Testis (tissue), 3 donors: Measurements from ENCODE around the gene DNAJC8. TPM values are rescaled to one million over a fixed set of nuclear protein-coding genes. Genes with fewer than 3 reads are reported as not detected.

Experiments used
- DNase-seq: peaks from one replicate; pipeline ENCODE4 v3.0.0-alpha.2; 2019
- H3K27ac ChIP-seq, 2 donors: fragments of 200-600 bp; sonication (generic); one replicate each; pipeline ENCODE4 v1.5.1; 2019
- H3K27me3 ChIP-seq: fragments of 200-600 bp; sonication (generic); one replicate; pipeline ENCODE4 v1.5.1; 2019
- H3K36me3 ChIP-seq: fragments of 200-600 bp; sonication (generic); one replicate; pipeline ENCODE4 v1.5.1; 2017; ENCODE audit warnings: low read depth; ENCODE audit errors: missing control alignments
- H3K4me1 ChIP-seq: fragments of 200-600 bp; sonication (generic); one replicate; pipeline ENCODE4 v1.5.1; 2019
- H3K4me3 ChIP-seq, 2 donors: fragments of 200-600 bp; sonication (generic); one replicate each; pipeline ENCODE4 v1.5.1; 2017 to 2019
- H3K9me3 ChIP-seq: fragments of 200-600 bp; sonication (generic); one replicate; pipeline ENCODE4 v1.5.1; 2017
- CTCF ChIP-seq, 3 experiments: fragments of 450-650 bp in 2 of 3; fragments of 200-600 bp in 1 of 3; sonication (generic) in 1 of 3; IDR thresholded peaks; one replicate each; pipeline ENCODE4 v1.5.1; 2016 to 2019; ENCODE audit warnings: antibody characterized with exemption in 3 of 3, mild to moderate bottlenecking in 2 of 3, moderate library complexity in 1 of 3
- POLR2A ChIP-seq: fragments of 450-650 bp; IDR thresholded peaks from one replicate; pipeline ENCODE4 v1.6.1; 2017; ENCODE audit warnings: antibody characterized with exemption, mild to moderate bottlenecking, moderate library complexity
- WGBS, 2 donors: methylation state at CpG; one replicate each; pipeline ENCODE4 v1.1.5; 2018; 5-methylcytosine and 5-hydroxymethylcytosine counted together
- intact Hi-C: fragments of 100-400 bp; cut with DNase I; formaldehyde crosslinking; loops from one replicate; pipeline ENCODE4 v1.15.1; 2023; ENCODE audit warnings: low total_unique reads
- polyA plus RNA-seq: library from polyadenylated mRNA; stranded (reverse); fragments of 350-450 nt; fragmentation: Illumina TruSeq; extraction: RNeasy Lipid Tissue Mini Kit (QIAGEN cat#74804); gene quantifications from one replicate; pipeline ENCODE4 v1.2.3, GENCODE V29; 2014; ENCODE audit warnings: low read depth, low replicate concordance; ENCODE audit not compliant: insufficient read depth
- total RNA-seq, 2 donors: library from RNA; depleted of rRNA; stranded (reverse); fragments of >200 nt; gene quantifications; one replicate each; pipeline ENCODE4 v1.2.3, GENCODE V29; 2016

DNAJC8 gene
- total and polyA plus RNA-seq, 3 donors from 2014 or later = 44.7 to 86.5 (median 48.0) TPM

- TF ChIP-seq CTCF (IDR thresholded peaks at IDR 0.05) = no peak
- no peak for TF ChIP-seq POLR2A
- H3K27ac ChIP-seq = no peak overlapping the region
- no peak overlapping the region for H3K4me3 ChIP-seq
- intact Hi-C loops = no loop called here
- no peaks in the 10 kb centered on the region for H3K36me3 ChIP-seq
- H3K4me1 ChIP-seq = peaks cover 9% of the 10 kb centered on the region
- H3K27me3 ChIP-seq = no peaks in the 10 kb centered on the region
- 77 to 85% methylated on average over 5 to 8 of the region's 8 CpGs for WGBS, 2 donors
- no peaks in the 10 kb centered on the region for H3K9me3 ChIP-seq
- no peak for DNase-seq
Measured at GRCh38 chr1:28193701-28194161, 39.1 kb downstream of the DNAJC8 start.

- intact Hi-C loops = no loop called here
- H3K36me3 ChIP-seq = no peaks in the 10 kb centered on the region
- peaks cover 9% of the 10 kb centered on the region for H3K4me1 ChIP-seq
- 59 to 63% methylated on average over 12 of the region's 12 CpGs for WGBS, 2 donors
- DNase-seq = no peak
- no peak overlapping the region for H3K4me3 ChIP-seq
- no peak for TF ChIP-seq POLR2A
- TF ChIP-seq CTCF (IDR thresholded peaks at IDR 0.05) = no peak
- no peak overlapping the region for H3K27ac ChIP-seq
- no peaks in the 10 kb centered on the region for H3K9me3 ChIP-seq
- no peaks in the 10 kb centered on the region for H3K27me3 ChIP-seq
Measured at GRCh38 chr1:28190996-28191645, 41.7 kb downstream of the DNAJC8 start.

GRCh38 chr1:28190337-28190979, 42.4 kb downstream of the DNAJC8 start:
- no peaks in the 10 kb centered on the region for H3K36me3 ChIP-seq
- H3K4me1 ChIP-seq = peaks cover 9% of the 10 kb centered on the region
- H3K27ac ChIP-seq = no peak overlapping the region
- no peak for TF ChIP-seq POLR2A
- TF ChIP-seq CTCF (IDR thresholded peaks at IDR 0.05) = no peak
- intact Hi-C loops = no loop called here
- no peaks in the 10 kb centered on the region for H3K27me3 ChIP-seq
- no peaks in the 10 kb centered on the region for H3K9me3 ChIP-seq
- H3K4me3 ChIP-seq = no peak overlapping the region
- 80 to 82% methylated on average over 3 of the region's 3 CpGs for WGBS, 2 donors
- DNase-seq = no peak

GRCh38 chr1:28185071-28185470, 47.8 kb downstream of the DNAJC8 start:
- H3K36me3 ChIP-seq = no peaks in the 10 kb centered on the region
- H3K9me3 ChIP-seq = no peaks in the 10 kb centered on the region
- H3K4me1 ChIP-seq = no peaks in the 10 kb centered on the region
- intact Hi-C loops = no loop called here
- TF ChIP-seq POLR2A (no peak), CTCF (IDR thresholded peaks at IDR 0.05) (no peak)
- DNase-seq = no peak
- no peak overlapping the region for H3K4me3 ChIP-seq
- 86 to 97% methylated on average over 1 of the region's 1 CpG for WGBS, 2 donors
- H3K27me3 ChIP-seq = no peaks in the 10 kb centered on the region
- H3K27ac ChIP-seq = no peak overlapping the region
